NCI-H2227 (cell line): ENCODE measurements around the gene LMAN2.
A peak's percentile ranks its signal among the peaks of the same experiment; 100 is the strongest.
"Not testable (repeated sequence)": the region's sequence is repeated elsewhere in the genome, so short reads cannot be mapped to it uniquely, and the experiment has no call there.

ENCODE experiments used
- DNase-seq: peaks from one replicate; lab custom pipeline; 2025; ENCODE audit not compliant: unreplicated experiment; lab: John Stamatoyannopoulos, UW

Gene LMAN2

DNA sequence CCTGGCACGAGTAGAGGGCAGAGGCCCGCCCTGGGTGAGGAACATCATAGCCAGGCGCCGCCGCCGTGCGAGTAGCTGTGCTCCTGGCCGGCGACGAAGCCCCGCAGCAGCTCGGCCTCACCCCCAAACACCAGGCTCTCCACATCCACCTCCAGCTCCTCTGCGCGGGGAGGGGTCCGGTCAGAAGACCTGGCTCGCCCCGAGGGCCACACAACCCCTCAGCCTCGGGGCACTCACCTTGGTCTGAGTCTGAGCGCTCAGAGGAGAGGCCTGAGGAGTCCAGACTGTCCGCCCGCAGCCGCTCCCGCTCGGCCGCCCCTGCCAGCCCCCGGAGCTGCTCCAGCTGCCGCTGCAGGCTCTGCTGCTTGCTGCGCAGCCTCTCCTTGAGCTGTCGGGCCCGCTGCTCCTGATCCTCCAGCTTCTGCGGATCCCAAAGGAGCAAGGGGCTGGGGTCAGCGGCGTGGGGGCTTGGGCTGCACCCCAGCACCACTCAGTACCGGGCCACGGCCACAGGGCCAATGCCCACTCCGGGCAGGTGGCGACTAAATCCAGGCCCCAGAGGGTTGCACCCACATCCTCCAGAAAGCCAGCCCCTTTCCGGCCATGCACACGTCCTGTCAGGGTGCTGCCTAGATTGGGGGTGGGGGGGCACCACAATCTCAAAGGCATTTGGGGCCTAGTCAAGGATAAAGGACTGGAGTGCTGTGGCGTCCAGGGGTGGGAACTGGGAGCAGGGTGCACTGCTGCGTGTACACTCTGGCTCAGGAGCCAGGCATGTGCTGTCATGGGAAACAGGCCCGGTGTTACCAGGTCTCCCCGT, 43.7 kb downstream of the LMAN2 start:
- no peak for DNase-seq

- no peak for DNase-seq
Measured at GRCh38 chr5:177306674-177307543, 44.6 kb downstream of the LMAN2 start.

DNA sequence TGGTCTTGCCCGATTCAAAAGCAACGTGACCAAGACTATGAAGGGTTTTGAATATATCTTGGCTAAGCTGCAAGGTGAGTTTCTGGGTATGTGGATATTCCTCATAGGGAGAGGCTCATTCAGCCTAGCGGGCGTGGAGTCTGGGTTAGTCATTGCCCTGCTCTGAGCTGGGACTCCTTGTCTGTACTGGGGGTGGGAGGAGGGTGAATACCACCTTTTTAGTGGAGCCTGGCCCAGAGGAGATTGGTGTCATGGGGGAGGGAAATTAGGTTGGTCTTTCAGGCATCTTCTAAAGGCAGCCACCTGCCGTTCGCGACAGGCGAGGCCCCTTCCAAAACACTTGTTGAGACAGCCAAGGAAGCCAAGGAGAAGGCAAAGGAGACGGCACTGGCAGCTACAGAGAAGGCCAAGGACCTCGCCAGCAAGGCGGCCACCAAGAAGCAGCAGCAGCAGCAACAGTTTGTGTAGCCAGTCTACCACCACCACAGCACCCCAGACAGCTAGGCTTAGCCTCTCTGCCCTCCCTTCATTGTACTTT, 45.3 kb downstream of the LMAN2 start:
- DNase-seq, result not testable (repeated sequence)

DNA sequence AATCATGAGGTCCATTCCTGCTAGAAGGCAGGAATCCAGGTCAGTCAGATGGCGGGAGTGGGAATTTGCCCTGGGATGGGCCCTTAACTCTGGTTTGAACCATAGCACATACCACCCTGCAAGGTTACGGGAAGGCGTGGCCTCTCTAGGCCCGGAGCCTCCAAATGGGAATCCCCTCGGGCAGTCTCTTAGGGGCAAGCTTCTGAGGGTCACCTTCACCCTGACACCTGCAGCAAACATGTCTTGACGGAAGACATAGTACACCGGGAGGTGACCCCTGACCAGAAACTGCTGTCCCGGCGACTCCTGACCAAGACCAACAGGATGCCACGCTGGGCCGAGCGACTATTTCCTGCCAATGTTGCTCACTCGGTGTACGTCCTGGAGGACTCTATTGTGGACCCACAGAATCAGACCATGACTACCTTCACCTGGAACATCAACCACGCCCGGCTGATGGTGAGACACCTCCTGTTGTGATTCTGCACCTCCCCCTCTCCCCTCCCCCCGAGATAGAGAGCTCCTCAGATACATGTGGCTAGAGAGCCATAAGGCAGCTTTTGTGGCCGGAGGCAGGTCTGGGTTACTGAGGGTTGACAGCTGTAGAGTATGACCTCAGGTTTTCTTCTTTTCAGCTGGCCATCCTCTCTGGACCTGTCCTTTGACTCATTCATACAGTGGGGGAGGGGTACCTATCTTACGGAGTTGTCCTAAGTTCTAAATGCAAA, 46.9 kb downstream of the LMAN2 start:
- no peak for DNase-seq

GRCh38 chr5:177303925-177304391, 47.5 kb downstream of the LMAN2 start:
- DNase-seq, result no peak

GRCh38 chr5:177303121-177303924, 48.1 kb downstream of the LMAN2 start, which contains the start of the genes PRELID1 and RAB24:
Gene PRELID1, plus strand, starts transcription at chr5:177303799. Its CDS starts 187 bp downstream, at chr5:177303986.
Gene RAB24, minus strand, starts transcription at chr5:177303719. Its CDS starts 431 bp downstream, at chr5:177303288.
- DNase-seq, result peak; percentile 87

GRCh38 chr5:177302354-177303110, 48.9 kb downstream of the LMAN2 start:
- DNase-seq, result no peak

GRCh38 chr5:177301503-177302165, 49.8 kb downstream of the LMAN2 start:
- no peak for DNase-seq

GRCh38 chr5:177300951-177301350, 50.5 kb downstream of the LMAN2 start:
- DNase-seq, result no peak

GRCh38 chr5:177300236-177300880, 51.1 kb downstream of the LMAN2 start:
- DNase-seq, result peak; percentile 15

- DNase-seq, result no peak
Measured at GRCh38 chr5:177299697-177300096, 51.8 kb downstream of the LMAN2 start.

GRCh38 chr5:177297922-177298321, 53.5 kb downstream of the LMAN2 start:
- no peak for DNase-seq

- no peak for DNase-seq
Measured at GRCh38 chr5:177296581-177296980, 54.9 kb downstream of the LMAN2 start.

DNA sequence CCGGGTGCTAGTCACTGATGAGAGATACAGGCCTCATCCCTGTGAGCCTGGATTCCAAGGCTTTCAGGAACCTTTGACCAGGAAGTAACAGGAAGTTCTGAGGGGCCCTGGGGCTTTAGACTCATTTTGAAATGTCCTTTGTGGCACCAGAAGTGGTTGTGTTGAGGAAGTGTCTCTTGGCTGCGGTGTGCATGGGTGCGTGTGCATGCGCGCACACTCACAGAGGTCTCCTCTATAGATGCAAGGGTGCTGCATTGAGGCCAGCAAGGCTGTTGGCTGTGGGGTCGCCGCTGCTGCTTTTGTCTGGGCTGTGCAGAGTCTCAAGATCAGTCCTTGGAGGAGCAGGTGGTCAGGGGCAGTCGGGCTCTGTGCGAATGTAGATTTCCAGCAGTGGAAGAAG, 55.5 kb downstream of the LMAN2 start:
- no peak for DNase-seq

DNA sequence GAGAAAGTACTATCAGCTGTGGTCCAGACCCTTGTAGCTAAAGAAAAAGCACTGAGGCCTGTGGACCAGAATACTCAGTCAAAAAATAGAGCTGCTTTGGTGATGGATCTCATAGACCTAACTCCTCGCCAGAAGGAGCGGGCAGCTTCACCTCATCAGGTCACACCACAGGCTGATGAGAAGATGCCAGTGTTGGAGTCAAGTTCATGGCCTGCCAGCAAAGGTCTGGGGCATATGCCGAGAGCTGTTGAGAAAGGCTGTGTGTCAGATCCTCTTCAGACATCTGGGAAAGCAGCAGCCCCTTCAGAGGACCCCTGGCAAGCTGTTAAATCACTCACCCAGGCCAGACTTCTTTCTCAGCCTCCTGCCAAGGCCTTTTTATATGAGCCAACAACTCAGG, 56.8 kb downstream of the LMAN2 start:
- no peak for DNase-seq

DNA sequence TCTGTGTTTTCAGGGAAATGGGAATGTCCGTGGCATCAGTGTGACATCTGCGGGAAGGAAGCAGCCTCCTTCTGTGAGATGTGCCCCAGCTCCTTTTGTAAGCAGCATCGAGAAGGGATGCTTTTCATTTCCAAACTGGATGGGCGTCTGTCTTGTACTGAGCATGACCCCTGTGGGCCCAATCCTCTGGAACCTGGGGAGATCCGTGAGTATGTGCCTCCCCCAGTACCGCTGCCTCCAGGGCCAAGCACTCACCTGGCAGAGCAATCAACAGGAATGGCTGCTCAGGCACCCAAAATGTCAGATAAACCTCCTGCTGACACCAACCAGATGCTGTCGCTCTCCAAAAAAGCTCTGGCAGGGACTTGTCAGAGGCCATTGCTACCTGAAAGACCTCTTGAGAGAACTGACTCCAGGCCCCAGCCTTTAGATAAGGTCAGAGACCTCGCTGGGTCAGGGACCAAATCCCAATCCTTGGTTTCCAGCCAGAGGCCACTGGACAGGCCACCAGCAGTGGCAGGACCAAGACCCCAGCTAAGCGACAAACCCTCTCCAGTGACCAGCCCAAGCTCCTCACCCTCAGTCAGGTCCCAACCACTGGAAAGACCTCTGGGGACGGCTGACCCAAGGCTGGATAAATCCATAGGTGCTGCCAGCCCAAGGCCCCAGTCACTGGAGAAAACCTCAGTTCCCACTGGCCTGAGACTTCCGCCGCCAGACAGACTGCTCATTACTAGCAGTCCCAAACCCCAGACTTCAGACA, 57.5 kb downstream of the LMAN2 start:
- DNase-seq, result no peak

- no peak for DNase-seq
Measured at GRCh38 chr5:177291735-177292134, 59.7 kb downstream of the LMAN2 start.
